ENCODE data around the gene PTTG1.

DNA sequence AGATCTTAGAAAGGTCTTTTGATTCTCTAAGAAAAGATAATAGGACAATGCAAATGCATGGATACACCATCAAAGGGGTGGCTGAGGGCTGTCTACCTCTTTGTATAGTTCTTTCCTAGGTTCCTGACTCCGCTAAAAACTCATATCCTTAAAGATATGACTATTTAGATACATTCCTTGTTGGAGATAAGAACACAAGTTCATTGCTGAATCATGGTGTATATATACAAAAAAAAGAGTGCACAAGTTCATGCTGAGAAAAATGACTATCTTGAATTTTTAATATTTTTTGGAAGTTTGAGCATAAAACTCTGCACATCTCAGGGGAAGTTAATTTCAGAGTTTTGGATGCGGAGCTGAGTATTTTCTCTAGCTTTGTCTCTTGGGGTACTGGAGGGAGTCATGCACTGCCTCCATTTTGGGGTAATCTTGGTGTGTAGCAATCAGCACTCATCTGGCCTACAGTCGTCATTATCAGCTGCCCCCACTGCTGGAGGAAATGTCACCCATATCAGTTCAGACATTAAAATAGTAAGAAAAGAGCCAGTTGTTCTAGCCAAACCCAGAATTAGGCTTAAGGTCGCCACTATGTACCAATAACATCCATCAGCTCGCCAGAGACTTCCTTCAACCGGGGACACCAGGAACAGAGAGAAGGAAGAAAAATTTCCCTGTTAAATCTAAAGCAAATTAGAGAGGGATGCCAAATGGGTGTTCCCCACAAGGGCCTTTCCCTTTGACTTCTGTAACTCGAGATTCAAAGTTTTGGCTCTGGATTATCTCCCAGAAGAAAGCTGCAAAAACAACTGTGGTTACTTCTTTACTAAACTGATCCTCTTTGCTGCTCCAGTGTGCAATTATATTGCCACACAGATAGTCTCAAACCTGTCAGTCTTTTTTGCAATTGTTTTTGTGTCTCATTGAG lies 49.0 kb downstream of the PTTG1 start:
- TF ChIP-seq CTCF (IDR thresholded peaks at IDR 0.05) (no peak), EZH2 (IDR thresholded peaks at IDR 0.05) (no peak), EZH2phosphoT487 (IDR thresholded peaks at IDR 0.05) (no peak)

All from neural progenitor cell (in vitro differentiated cells).